Fibroblast of lung (primary cell): ENCODE data around the gene PECR. TPM values are rescaled to one million over a fixed set of nuclear protein-coding genes. Genes with fewer than 3 reads are reported as not detected.
A peak's percentile ranks its signal among the peaks of the same experiment; 100 is the strongest.

Experiments used
- DNase-seq, 2 donors: peaks; one replicate each; pipeline versions ENCODE4 v3.0.0 to v3.0.0-alpha.2; 2010; ENCODE audit warnings: low read depth in 2 of 2
- H2AFZ ChIP-seq: 2 replicates; pipeline ENCODE4 v1.5.1; 2012; ENCODE audit warnings: low read length, control low read depth, inconsistent platforms
- H3K27ac ChIP-seq: 2 replicates; pipeline ENCODE4 v1.5.1; 2011; ENCODE audit warnings: low read length, control low read depth; ENCODE audit not compliant: insufficient read depth
- H3K27me3 ChIP-seq: 2 replicates; pipeline ENCODE4 v1.5.1; 2011; ENCODE audit warnings: mild to moderate bottlenecking, low read length; ENCODE audit not compliant: control insufficient read depth, insufficient read depth
- H3K36me3 ChIP-seq: 2 replicates; pipeline ENCODE4 v1.5.1; 2011; ENCODE audit warnings: low read length; ENCODE audit not compliant: control insufficient read depth, insufficient read depth
- H3K4me1 ChIP-seq: 2 replicates; pipeline ENCODE4 v1.5.1; 2011; ENCODE audit warnings: low read length; ENCODE audit not compliant: control insufficient read depth, insufficient read depth; ENCODE audit errors: extremely low read depth
- H3K4me2 ChIP-seq: 2 replicates; pipeline ENCODE4 v1.5.1; 2011; ENCODE audit warnings: low read length, control low read depth; ENCODE audit not compliant: insufficient read depth; ENCODE audit errors: extremely low read depth
- H3K4me3 ChIP-seq, 4 experiments: fragments of 200-600 bp in 1 of 4; sonication (generic) in 1 of 4; replicated peaks in 1 of 4; 2 replicates each; pipeline ENCODE4 v1.5.1; 2011 to 2016; ENCODE audit warnings: low read length in 4 of 4, low read depth in 3 of 4, mild to moderate bottlenecking in 3 of 4, control low read depth in 2 of 4, inconsistent platforms in 1 of 4, mixed read lengths in 1 of 4; ENCODE audit not compliant: insufficient read depth in 1 of 4; ENCODE audit errors: control extremely low read depth in 1 of 4
- H3K79me2 ChIP-seq: 2 replicates; pipeline ENCODE4 v1.5.1; 2012; ENCODE audit warnings: mild to moderate bottlenecking, low read length, inconsistent platforms; ENCODE audit not compliant: control insufficient read depth, insufficient read depth
- H3K9ac ChIP-seq: 2 replicates; pipeline ENCODE4 v1.5.1; 2011; ENCODE audit warnings: mild to moderate bottlenecking, low read length, control low read depth; ENCODE audit not compliant: insufficient read depth
- H3K9me3 ChIP-seq: 2 replicates; pipeline ENCODE4 v1.5.1; 2012; ENCODE audit warnings: low read depth, low read length; ENCODE audit not compliant: control insufficient read depth, insufficient read depth
- H4K20me1 ChIP-seq: 2 replicates; pipeline ENCODE4 v1.5.1; 2011; ENCODE audit warnings: low read length; ENCODE audit not compliant: control insufficient read depth, insufficient read depth; ENCODE audit errors: extremely low read depth
- CTCF ChIP-seq, 2 donors: IDR thresholded peaks in 1 of 2; conservative IDR thresholded peaks in 1 of 2; 1 replicate in 1 of 2; 2 replicates in 1 of 2; pipeline ENCODE4 v1.5.1; 2011 to 2012; ENCODE audit warnings: low read length in 2 of 2, control low read depth in 1 of 2, inconsistent platforms in 1 of 2, low read depth in 1 of 2, mild to moderate bottlenecking in 1 of 2
- EZH2 ChIP-seq: IDR thresholded peaks from 2 replicates; pipeline ENCODE4 v1.5.1; 2012; ENCODE audit warnings: low read length, control low read depth, mild to moderate bottlenecking; ENCODE audit errors: missing control alignments
- polyA plus RNA-seq, 2 donors: library from polyadenylated mRNA; depleted of rRNA in 1 of 2; stranded (reverse) in 1 of 2; unstranded in 1 of 2; fragments of >200 nt; gene quantifications; 2 replicates each; pipeline ENCODE4 v1.2.1, GENCODE V29; 2011 to 2012; ENCODE audit warnings: missing spikeins in 1 of 2
- total RNA-seq: library from RNA; depleted of rRNA; stranded (reverse); fragments of >200 nt; gene quantifications from 2 replicates; pipeline ENCODE4 v1.2.1, GENCODE V29; 2014

The PECR gene
- total and polyA plus RNA-seq, 2 donors (not counting 1 experiment from before 2014, with no cell fraction given) = 11.7 to 19.3 TPM

GRCh38 chr2:216109962-216110614 lies 28.5 kb upstream of the PECR start:
- no peaks in the 10 kb centered on the region for H3K9me3 ChIP-seq
- peaks cover 12% of the 10 kb centered on the region for H3K36me3 ChIP-seq
- no peak overlapping the region for H2AFZ ChIP-seq
- H3K79me2 ChIP-seq = peaks cover 40% of the 10 kb centered on the region
- H3K4me3 ChIP-seq = peak overlapping the region; percentile 41 to 96 (median 88)
- H3K4me2 ChIP-seq = peak overlapping the region; percentile 67
- peak overlapping the region; percentile 93 for H3K27ac ChIP-seq
- H3K27me3 ChIP-seq = peaks cover 3% of the 10 kb centered on the region
- H3K4me1 ChIP-seq = peaks cover 2% of the 10 kb centered on the region
- no peaks in the 10 kb centered on the region for H4K20me1 ChIP-seq
- peak; percentile 54 to 79 for DNase-seq
- TF ChIP-seq CTCF (conservative IDR thresholded peaks at IDR 0.05 in 1 of 2, IDR thresholded peaks at IDR 0.05 in 1 of 2; ENCODE audit: low read depth in 1 of 2, low read length in 2 of 2) = peak; percentile 44 to 52
- TF ChIP-seq EZH2 = no peak
- H3K9ac ChIP-seq = peak overlapping the region; percentile 95

- Histone ChIP-seq H2AFZ (peak within 1 kb of the TSS; percentile 76), H3K9me3 (no peaks in the 10 kb centered on the region), H3K9ac (peak within 1 kb of the TSS; percentile 95), H3K79me2 (peaks cover 39% of the 10 kb centered on the region), H3K27me3 (peaks cover 3% of the 10 kb centered on the region), H3K4me1 (peaks cover 2% of the 10 kb centered on the region), H3K4me2 (peak within 1 kb of the TSS; percentile 67), H3K27ac (peak within 1 kb of the TSS; percentile 93), H3K4me3 (peak within 1 kb of the TSS; percentile 41 to 96 (median 88)), H4K20me1 (no peaks in the 10 kb centered on the region), H3K36me3 (peaks cover 9% of the 10 kb centered on the region)
- no peak for TF ChIP-seq EZH2
- TF ChIP-seq CTCF (conservative IDR thresholded peaks at IDR 0.05 in 1 of 2, IDR thresholded peaks at IDR 0.05 in 1 of 2; ENCODE audit: low read depth in 1 of 2, low read length in 2 of 2) = no peak
- DNase-seq = peak; percentile 93 to 97
Observed at GRCh38 chr2:216108967-216109921, 27.6 kb upstream of the PECR start, which contains the start of gene XRCC5. Gene XRCC5 (plus strand): TSS chr2:216109348. CDS start chr2:216109437, 89 bp downstream.
